WTC11 (cell line): ENCODE results near the gene PAM16. TPM values are rescaled to one million over a fixed set of nuclear protein-coding genes. Genes with fewer than 3 reads are reported as not detected.

ENCODE experiments used
- ATAC-seq: fragments of 200-7000 bp; cut with Tn5 transposase; 2 replicates; pipeline ENCODE4 v1.10.0; 2021; ENCODE audit warnings: mild to moderate bottlenecking, moderate library complexity
- CTCF ChIA-PET: fragments of 300-600 bp; sonication (Branson Sonifier 250); formaldehyde crosslinking; loops from one replicate; lab custom pipeline; 2021; ENCODE audit warnings: antibody characterized with exemption; lab: Charles Lee
- POLR2A ChIA-PET: fragments of 350-600 bp; sonication (Branson Sonifier 250); formaldehyde crosslinking; loops from one replicate; lab custom pipeline; 2021; ENCODE audit warnings: antibody characterized with exemption; lab: Charles Lee
- DNase-seq: peaks from one replicate; pipeline ENCODE4 v3.0.0; 2021; ENCODE audit warnings: low spot score
- H3K27ac Mint-ChIP-seq: 2 replicates; pipeline ENCODE4 v1.8.0; 2021; ENCODE audit warnings: mixed read lengths
- H3K27me3 Mint-ChIP-seq: 2 replicates; pipeline ENCODE4 v1.8.0; 2021; ENCODE audit warnings: low read depth, mild to moderate bottlenecking, moderate library complexity, mixed read lengths
- H3K36me3 Mint-ChIP-seq: 2 replicates; pipeline ENCODE4 v1.8.0; 2021; ENCODE audit warnings: mixed read lengths
- H3K4me1 Mint-ChIP-seq: 2 replicates; pipeline ENCODE4 v1.8.0; 2022; ENCODE audit warnings: mixed read lengths
- H3K4me3 Mint-ChIP-seq: 2 replicates; pipeline ENCODE4 v1.8.0; 2021; ENCODE audit warnings: mild to moderate bottlenecking, moderate library complexity, mixed read lengths
- H3K9me3 Mint-ChIP-seq: 2 replicates; pipeline ENCODE4 v1.8.0; 2021; ENCODE audit warnings: mixed read lengths
- ELF4 ChIP-seq: sonication (generic); formaldehyde crosslinking; IDR thresholded peaks from 2 replicates; pipeline ENCODE4 v1.8.1; 2022; ENCODE audit warnings: low read depth, mild to moderate bottlenecking, moderate library complexity, missing genetic modification reagents
- ETV6 ChIP-seq: sonication (generic); formaldehyde crosslinking; IDR thresholded peaks from 2 replicates; pipeline ENCODE4 v1.8.1; 2022; ENCODE audit warnings: mild to moderate bottlenecking, missing genetic modification reagents
- GTF2I ChIP-seq: fragments of 250-450 bp; sonication (Bioruptor Pico); conservative IDR thresholded peaks from 2 replicates; pipeline ENCODE4 v1.4.0; 2021; ENCODE audit warnings: mild to moderate bottlenecking
- NFE2L1 ChIP-seq: sonication (generic); formaldehyde crosslinking; IDR thresholded peaks from 2 replicates; pipeline ENCODE4 v1.8.1; 2023; ENCODE audit warnings: missing genetic modification reagents
- NR1H2 ChIP-seq: sonication (generic); formaldehyde crosslinking; IDR thresholded peaks from 2 replicates; pipeline ENCODE4 v1.9.0; 2021; ENCODE audit warnings: mild to moderate bottlenecking, moderate library complexity, missing genetic modification reagents
- RORB ChIP-seq: fragments of 250-450 bp; sonication (Bioruptor Pico); IDR thresholded peaks from 2 replicates; pipeline ENCODE4 v1.9.0; 2021; ENCODE audit warnings: mild to moderate bottlenecking
- SMAD3 ChIP-seq: sonication (generic); formaldehyde crosslinking; IDR thresholded peaks from 2 replicates; pipeline ENCODE4 v1.8.0; 2022; ENCODE audit warnings: missing genetic modification reagents, mild to moderate bottlenecking, borderline replicate concordance
- SMAD4 ChIP-seq: sonication (generic); formaldehyde crosslinking; IDR thresholded peaks from 2 replicates; pipeline ENCODE4 v1.8.0; 2022; ENCODE audit warnings: mild to moderate bottlenecking, missing genetic modification reagents
- SOX15 ChIP-seq: fragments of 250-450 bp; sonication (Bioruptor Pico); IDR thresholded peaks from 2 replicates; pipeline ENCODE4 v1.9.0; 2021; ENCODE audit warnings: mild to moderate bottlenecking
- ZBTB21 ChIP-seq: sonication (generic); formaldehyde crosslinking; IDR thresholded peaks from 2 replicates; pipeline ENCODE4 v1.8.1; 2023; ENCODE audit warnings: mild to moderate bottlenecking, missing genetic modification reagents, borderline replicate concordance
- ZNF416 ChIP-seq: fragments of 250-450 bp; sonication (Bioruptor Pico); IDR thresholded peaks from 2 replicates; pipeline ENCODE4 v1.9.0; 2021; ENCODE audit warnings: mild to moderate bottlenecking, inconsistent platforms
- ZNF423 ChIP-seq: fragments of 250-450 bp; sonication (Bioruptor Pico); IDR thresholded peaks from 2 replicates; pipeline ENCODE4 v2.1.2; 2022; ENCODE audit warnings: mild to moderate bottlenecking, moderate library complexity
- total RNA-seq: library from RNA; stranded (reverse); gene quantifications from 3 replicates; pipeline ENCODE4 v1.2.3, GENCODE V29; 2021
- TF ChIP-seq, protein P1 (sequence below): sonication (generic); formaldehyde crosslinking; IDR thresholded peaks from 2 replicates; pipeline ENCODE4 v1.8.0; 2022; ENCODE audit warnings: missing genetic modification reagents
- TF ChIP-seq, protein P2 (sequence below): sonication (generic); formaldehyde crosslinking; IDR thresholded peaks from 2 replicates; pipeline ENCODE4 v1.8.1; 2023; ENCODE audit warnings: mild to moderate bottlenecking, missing genetic modification reagents
- TF ChIP-seq, protein P3 (sequence below): sonication (generic); formaldehyde crosslinking; IDR thresholded peaks from 2 replicates; pipeline ENCODE4 v1.8.0; 2022; ENCODE audit warnings: mild to moderate bottlenecking, missing genetic modification reagents
- TF ChIP-seq, protein P4 (sequence below): fragments of 250-450 bp; sonication (Bioruptor Pico); conservative IDR thresholded peaks from 2 replicates; pipeline ENCODE4 v1.9.0; 2021; ENCODE audit warnings: mild to moderate bottlenecking
- TF ChIP-seq, protein P5 (sequence below): fragments of 250-450 bp; sonication (Bioruptor Pico); IDR thresholded peaks from 2 replicates; pipeline ENCODE4 v2.1.2; 2022; ENCODE audit warnings: mild to moderate bottlenecking, moderate library complexity
- TF ChIP-seq, protein P6 (sequence below): fragments of 250-450 bp; sonication (Bioruptor Pico); IDR thresholded peaks from 2 replicates; pipeline ENCODE4 v1.9.0; 2021; ENCODE audit warnings: moderate library complexity, mild to moderate bottlenecking, inconsistent platforms, borderline replicate concordance
- TF ChIP-seq, protein P7 (sequence below): sonication (generic); formaldehyde crosslinking; conservative IDR thresholded peaks from 2 replicates; pipeline ENCODE4 v1.8.1; 2023; ENCODE audit warnings: mild to moderate bottlenecking, low read depth, missing genetic modification reagents, moderate library complexity

PAM16 gene
- total RNA-seq, 1 experiment from 2014 or later, result 88.9 TPM

DNA sequence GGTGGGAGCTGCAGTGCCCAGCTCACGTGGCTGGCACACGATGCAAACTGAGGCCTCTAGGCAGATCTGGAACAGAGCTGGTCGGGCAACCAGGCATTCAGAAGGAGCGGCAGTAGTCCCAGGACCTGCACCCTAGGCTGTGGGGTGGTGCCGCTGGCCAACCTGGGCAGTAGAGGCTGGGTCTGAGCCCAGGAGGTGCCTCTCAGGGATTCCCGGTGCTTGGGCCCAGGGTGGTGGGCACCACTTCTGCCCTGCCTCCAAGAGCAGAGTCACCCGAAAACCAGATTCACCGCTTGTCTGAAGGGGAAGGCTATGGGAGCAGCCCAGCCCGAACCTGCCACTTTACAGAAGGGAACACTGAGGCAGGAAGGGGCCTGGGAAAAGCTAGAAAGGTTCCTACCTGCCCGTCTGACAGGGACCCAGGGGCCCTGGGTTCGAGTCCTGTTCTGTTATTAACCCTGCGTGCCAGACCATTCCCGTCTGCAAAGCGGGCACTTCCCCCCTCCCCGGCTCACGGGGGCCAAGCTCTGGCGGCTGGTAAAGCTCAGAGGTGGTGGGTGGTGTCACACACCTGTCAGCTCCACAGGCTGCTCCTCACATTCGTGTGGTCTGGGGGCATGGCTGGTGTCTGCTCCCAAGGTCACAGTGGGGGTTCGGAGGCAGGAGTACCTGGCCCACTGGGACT, 18.4 kb downstream of the PAM16 start:
- POLR2A ChIA-PET, result interaction anchor here (0.8 kb wide), 1 partner anchor 23 kb away, joined by 5 read pairs; no protein-coding TSS in a partner anchor
- TF ChIP-seq NFE2L1 (no peak), ZBTB21 (CRISPR knock-in tag) (no peak), RORB (no peak), SMAD3 (CRISPR knock-in tag) (no peak), SMAD4 (CRISPR knock-in tag) (no peak), ZNF416 (CRISPR knock-in tag) (no peak), GTF2I (no peak)
- TF ChIP-seq, protein P1, sequence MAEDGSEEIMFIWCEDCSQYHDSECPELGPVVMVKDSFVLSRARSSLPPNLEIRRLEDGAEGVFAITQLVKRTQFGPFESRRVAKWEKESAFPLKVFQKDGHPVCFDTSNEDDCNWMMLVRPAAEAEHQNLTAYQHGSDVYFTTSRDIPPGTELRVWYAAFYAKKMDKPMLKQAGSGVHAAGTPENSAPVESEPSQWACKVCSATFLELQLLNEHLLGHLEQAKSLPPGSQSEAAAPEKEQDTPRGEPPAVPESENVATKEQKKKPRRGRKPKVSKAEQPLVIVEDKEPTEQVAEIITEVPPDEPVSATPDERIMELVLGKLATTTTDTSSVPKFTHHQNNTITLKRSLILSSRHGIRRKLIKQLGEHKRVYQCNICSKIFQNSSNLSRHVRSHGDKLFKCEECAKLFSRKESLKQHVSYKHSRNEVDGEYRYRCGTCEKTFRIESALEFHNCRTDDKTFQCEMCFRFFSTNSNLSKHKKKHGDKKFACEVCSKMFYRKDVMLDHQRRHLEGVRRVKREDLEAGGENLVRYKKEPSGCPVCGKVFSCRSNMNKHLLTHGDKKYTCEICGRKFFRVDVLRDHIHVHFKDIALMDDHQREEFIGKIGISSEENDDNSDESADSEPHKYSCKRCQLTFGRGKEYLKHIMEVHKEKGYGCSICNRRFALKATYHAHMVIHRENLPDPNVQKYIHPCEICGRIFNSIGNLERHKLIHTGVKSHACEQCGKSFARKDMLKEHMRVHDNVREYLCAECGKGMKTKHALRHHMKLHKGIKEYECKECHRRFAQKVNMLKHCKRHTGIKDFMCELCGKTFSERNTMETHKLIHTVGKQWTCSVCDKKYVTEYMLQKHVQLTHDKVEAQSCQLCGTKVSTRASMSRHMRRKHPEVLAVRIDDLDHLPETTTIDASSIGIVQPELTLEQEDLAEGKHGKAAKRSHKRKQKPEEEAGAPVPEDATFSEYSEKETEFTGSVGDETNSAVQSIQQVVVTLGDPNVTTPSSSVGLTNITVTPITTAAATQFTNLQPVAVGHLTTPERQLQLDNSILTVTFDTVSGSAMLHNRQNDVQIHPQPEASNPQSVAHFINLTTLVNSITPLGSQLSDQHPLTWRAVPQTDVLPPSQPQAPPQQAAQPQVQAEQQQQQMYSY (CRISPR knock-in tag), result no peak
- TF ChIP-seq, protein P2, sequence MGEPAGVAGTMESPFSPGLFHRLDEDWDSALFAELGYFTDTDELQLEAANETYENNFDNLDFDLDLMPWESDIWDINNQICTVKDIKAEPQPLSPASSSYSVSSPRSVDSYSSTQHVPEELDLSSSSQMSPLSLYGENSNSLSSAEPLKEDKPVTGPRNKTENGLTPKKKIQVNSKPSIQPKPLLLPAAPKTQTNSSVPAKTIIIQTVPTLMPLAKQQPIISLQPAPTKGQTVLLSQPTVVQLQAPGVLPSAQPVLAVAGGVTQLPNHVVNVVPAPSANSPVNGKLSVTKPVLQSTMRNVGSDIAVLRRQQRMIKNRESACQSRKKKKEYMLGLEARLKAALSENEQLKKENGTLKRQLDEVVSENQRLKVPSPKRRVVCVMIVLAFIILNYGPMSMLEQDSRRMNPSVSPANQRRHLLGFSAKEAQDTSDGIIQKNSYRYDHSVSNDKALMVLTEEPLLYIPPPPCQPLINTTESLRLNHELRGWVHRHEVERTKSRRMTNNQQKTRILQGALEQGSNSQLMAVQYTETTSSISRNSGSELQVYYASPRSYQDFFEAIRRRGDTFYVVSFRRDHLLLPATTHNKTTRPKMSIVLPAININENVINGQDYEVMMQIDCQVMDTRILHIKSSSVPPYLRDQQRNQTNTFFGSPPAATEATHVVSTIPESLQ (CRISPR knock-in tag), result no peak
- TF ChIP-seq, protein P3, sequence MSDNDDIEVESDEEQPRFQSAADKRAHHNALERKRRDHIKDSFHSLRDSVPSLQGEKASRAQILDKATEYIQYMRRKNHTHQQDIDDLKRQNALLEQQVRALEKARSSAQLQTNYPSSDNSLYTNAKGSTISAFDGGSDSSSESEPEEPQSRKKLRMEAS (CRISPR knock-in tag), result no peak
- TF ChIP-seq, protein P4, sequence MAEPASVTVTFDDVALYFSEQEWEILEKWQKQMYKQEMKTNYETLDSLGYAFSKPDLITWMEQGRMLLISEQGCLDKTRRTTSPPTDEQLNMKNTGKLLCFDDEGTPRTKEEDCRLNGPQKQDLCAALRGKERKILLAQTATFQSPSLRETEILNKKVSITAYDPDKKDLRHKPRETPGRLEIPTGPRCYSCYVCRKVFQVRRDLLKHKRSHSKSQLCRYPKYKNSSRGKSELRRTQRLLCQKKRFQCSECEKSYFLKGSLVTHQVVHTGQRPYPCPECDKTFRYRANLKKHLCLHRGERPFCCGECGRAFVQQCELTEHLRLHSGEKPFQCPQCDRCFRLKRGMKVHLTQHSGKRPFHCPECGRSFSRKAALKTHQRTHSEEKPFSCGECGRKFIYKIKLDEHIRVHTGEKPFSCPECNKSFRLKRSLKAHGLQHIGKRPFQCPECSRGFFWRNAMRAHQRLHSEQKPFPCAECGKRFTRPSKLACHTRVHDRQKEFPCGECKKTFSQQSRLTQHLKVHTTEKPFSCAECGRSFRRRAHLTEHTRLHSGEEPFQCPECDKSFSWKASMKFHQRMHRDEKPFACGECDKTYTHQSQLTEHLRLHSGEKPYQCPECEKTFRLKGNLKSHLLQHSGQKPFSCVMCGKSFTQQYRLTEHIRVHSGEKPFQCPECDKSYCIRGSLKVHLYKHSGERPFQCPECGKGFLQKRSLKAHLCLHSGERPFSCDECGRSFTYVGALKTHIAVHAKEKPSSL (CRISPR knock-in tag), result no peak
- TF ChIP-seq, protein P5, sequence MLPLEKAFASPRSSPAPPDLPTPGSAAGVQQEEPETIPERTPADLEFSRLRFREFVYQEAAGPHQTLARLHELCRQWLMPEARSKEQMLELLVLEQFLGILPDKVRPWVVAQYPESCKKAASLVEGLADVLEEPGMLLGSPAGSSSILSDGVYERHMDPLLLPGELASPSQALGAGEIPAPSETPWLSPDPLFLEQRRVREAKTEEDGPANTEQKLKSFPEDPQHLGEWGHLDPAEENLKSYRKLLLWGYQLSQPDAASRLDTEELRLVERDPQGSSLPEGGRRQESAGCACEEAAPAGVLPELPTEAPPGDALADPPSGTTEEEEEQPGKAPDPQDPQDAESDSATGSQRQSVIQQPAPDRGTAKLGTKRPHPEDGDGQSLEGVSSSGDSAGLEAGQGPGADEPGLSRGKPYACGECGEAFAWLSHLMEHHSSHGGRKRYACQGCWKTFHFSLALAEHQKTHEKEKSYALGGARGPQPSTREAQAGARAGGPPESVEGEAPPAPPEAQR (CRISPR knock-in tag), result no peak
- TF ChIP-seq, protein P6, sequence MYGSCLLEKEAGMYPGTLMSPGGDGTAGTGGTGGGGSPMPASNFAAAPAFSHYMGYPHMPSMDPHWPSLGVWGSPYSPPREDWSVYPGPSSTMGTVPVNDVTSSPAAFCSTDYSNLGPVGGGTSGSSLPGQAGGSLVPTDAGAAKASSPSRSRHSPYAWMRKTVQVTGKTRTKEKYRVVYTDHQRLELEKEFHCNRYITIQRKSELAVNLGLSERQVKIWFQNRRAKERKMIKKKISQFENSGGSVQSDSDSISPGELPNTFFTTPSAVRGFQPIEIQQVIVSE (CRISPR knock-in tag), result no peak
- Mint-ChIP-seq H3K36me3 (peaks cover 5% of the 10 kb centered on the region), H3K27ac (no peak overlapping the region), H3K4me3 (no peak overlapping the region), H3K27me3 (no peaks in the 10 kb centered on the region), H3K9me3 (no peaks in the 10 kb centered on the region), H3K4me1 (peaks cover 13% of the 10 kb centered on the region)
- CTCF ChIA-PET, result interaction anchor here (0.6 to 9.3 kb wide), 8 partner anchors 7 to 79 kb away, joined by 4 to 185 read pairs (median 14); partner anchors contain the start of genes GLIS2 and TFAP4
- DNase-seq (no peak), ATAC-seq (no peak)

DNA sequence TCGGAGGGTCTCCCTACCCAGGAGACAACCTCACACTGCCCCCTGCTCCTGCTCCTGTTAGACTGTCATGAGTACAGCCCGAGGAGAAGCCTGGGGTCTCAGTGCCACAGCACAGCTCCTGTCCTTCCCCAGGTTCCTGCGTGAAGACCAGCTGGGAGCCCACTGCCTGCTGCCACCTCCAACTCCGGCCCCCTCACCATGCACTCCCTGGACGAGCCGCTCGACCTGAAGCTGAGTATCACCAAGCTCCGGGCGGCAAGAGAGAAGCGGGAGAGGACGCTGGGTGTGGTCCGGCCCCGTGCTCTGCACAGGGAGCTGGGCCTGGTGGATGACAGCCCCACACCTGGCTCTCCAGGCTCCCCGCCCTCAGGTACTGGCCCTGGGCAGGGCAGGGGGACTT, 19.0 kb downstream of the PAM16 start:
- Mint-ChIP-seq H3K4me3 (no peak overlapping the region), H3K4me1 (peaks cover 13% of the 10 kb centered on the region), H3K27me3 (no peaks in the 10 kb centered on the region), H3K36me3 (peaks cover 5% of the 10 kb centered on the region), H3K9me3 (no peaks in the 10 kb centered on the region), H3K27ac (no peak overlapping the region)
- CTCF ChIA-PET, result interaction anchor here (0.6 to 9.3 kb wide), 12 partner anchors 7 to 78 kb away, joined by 3 to 185 read pairs (median 14); partner anchors contain the start of genes GLIS2 and TFAP4
- DNase-seq (no peak), ATAC-seq (no peak)
- POLR2A ChIA-PET, result interaction anchor here (0.8 to 0.9 kb wide), 2 partner anchors 14 to 22 kb away, joined by 3 to 5 read pairs; no protein-coding TSS in a partner anchor
- TF ChIP-seq, protein P7, sequence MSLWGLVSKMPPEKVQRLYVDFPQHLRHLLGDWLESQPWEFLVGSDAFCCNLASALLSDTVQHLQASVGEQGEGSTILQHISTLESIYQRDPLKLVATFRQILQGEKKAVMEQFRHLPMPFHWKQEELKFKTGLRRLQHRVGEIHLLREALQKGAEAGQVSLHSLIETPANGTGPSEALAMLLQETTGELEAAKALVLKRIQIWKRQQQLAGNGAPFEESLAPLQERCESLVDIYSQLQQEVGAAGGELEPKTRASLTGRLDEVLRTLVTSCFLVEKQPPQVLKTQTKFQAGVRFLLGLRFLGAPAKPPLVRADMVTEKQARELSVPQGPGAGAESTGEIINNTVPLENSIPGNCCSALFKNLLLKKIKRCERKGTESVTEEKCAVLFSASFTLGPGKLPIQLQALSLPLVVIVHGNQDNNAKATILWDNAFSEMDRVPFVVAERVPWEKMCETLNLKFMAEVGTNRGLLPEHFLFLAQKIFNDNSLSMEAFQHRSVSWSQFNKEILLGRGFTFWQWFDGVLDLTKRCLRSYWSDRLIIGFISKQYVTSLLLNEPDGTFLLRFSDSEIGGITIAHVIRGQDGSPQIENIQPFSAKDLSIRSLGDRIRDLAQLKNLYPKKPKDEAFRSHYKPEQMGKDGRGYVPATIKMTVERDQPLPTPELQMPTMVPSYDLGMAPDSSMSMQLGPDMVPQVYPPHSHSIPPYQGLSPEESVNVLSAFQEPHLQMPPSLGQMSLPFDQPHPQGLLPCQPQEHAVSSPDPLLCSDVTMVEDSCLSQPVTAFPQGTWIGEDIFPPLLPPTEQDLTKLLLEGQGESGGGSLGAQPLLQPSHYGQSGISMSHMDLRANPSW (CRISPR knock-in tag), result no peak
- TF ChIP-seq NR1H2 (CRISPR knock-in tag), result no peak
- no peak for TF ChIP-seq NFE2L1
- no peak for TF ChIP-seq SOX15 (CRISPR knock-in tag)
- TF ChIP-seq ELF4 (CRISPR knock-in tag), result no peak
- TF ChIP-seq ZNF423 (CRISPR knock-in tag), result no peak
- no peak for TF ChIP-seq ETV6 (CRISPR knock-in tag)
